ENCODE measurements around the gene PYGO2.
"Not testable (repeated sequence)": the region's sequence is repeated elsewhere in the genome, so short reads cannot be mapped to it uniquely, and the experiment has no call there.

PYGO2 gene

GRCh38 chr1:154990276-154990675 is 28.7 kb upstream of the PYGO2 start:
- H3K4me1 ChIP-seq (ENCODE audit: control insufficient read depth, insufficient read depth, low read length): peaks cover 3% of the 10 kb centered on the region
- no peak overlapping the region for H3K27ac ChIP-seq (ENCODE audit: low read length)
- no peak overlapping the region for H3K9ac ChIP-seq (ENCODE audit: low read length in 2 of 2)
- peaks cover 26 to 34% of the 10 kb centered on the region in 2 donors for H3K36me3 ChIP-seq (ENCODE audit: control insufficient read depth in 2 of 2, insufficient read depth in 2 of 2, low read length in 2 of 2)
- H3K27me3 ChIP-seq (ENCODE audit: control insufficient read depth in 1 of 2, insufficient read depth in 2 of 2, low read length in 2 of 2): no peaks in the 10 kb centered on the region
- no peaks in the 10 kb centered on the region for H3K9me3 ChIP-seq (ENCODE audit: control insufficient read depth in 2 of 2, low read length in 2 of 2)
- no peak overlapping the region for H3K4me3 ChIP-seq (ENCODE audit: low read length in 2 of 2)

- H3K9ac ChIP-seq (ENCODE audit: low read length in 2 of 2): peak overlapping the region in 1 of 2 donors; percentile 51
- H3K4me1 ChIP-seq (ENCODE audit: control insufficient read depth, insufficient read depth, low read length): peaks cover 6% of the 10 kb centered on the region
- H3K36me3 ChIP-seq (ENCODE audit: control insufficient read depth in 2 of 2, insufficient read depth in 2 of 2, low read length in 2 of 2): peaks cover 26 to 34% of the 10 kb centered on the region in 2 donors
- no peaks in the 10 kb centered on the region for H3K9me3 ChIP-seq (ENCODE audit: control insufficient read depth in 2 of 2, low read length in 2 of 2)
- H3K4me3 ChIP-seq (ENCODE audit: low read length in 2 of 2): no peak overlapping the region
- H3K27me3 ChIP-seq (ENCODE audit: control insufficient read depth in 1 of 2, insufficient read depth in 2 of 2, low read length in 2 of 2): no peaks in the 10 kb centered on the region
- H3K27ac ChIP-seq (ENCODE audit: low read length): no peak overlapping the region
Measured at GRCh38 chr1:154989195-154989860, 27.7 kb upstream of the PYGO2 start.

- H3K27ac ChIP-seq (ENCODE audit: low read length): no peak overlapping the region
- peaks cover 14% of the 10 kb centered on the region for H3K4me1 ChIP-seq (ENCODE audit: control insufficient read depth, insufficient read depth, low read length)
- H3K27me3 ChIP-seq (ENCODE audit: control insufficient read depth in 1 of 2, insufficient read depth in 2 of 2, low read length in 2 of 2): no peaks in the 10 kb centered on the region
- peaks cover 26 to 34% of the 10 kb centered on the region in 2 donors for H3K36me3 ChIP-seq (ENCODE audit: control insufficient read depth in 2 of 2, insufficient read depth in 2 of 2, low read length in 2 of 2)
- H3K4me3 ChIP-seq (ENCODE audit: low read length in 2 of 2): no peak overlapping the region
- H3K9ac ChIP-seq (ENCODE audit: low read length in 2 of 2): no peak overlapping the region
- no peaks in the 10 kb centered on the region for H3K9me3 ChIP-seq (ENCODE audit: control insufficient read depth in 2 of 2, low read length in 2 of 2)
Measured at GRCh38 chr1:154988058-154988954, 26.7 kb upstream of the PYGO2 start.

GRCh38 chr1:154987326-154987725 is 25.7 kb upstream of the PYGO2 start:
- Histone ChIP-seq H3K4me1 (ENCODE audit: control insufficient read depth, insufficient read depth, low read length) (peaks cover 20% of the 10 kb centered on the region), H3K27ac (ENCODE audit: low read length) (no peak overlapping the region), H3K36me3 (ENCODE audit: control insufficient read depth in 2 of 2, insufficient read depth in 2 of 2, low read length in 2 of 2) (peaks cover 23 to 29% of the 10 kb centered on the region in 2 donors), H3K9ac (ENCODE audit: low read length in 2 of 2) (no peak overlapping the region), H3K4me3 (ENCODE audit: low read length in 2 of 2) (no peak overlapping the region), H3K27me3 (ENCODE audit: control insufficient read depth in 1 of 2, insufficient read depth in 2 of 2, low read length in 2 of 2) (no peaks in the 10 kb centered on the region), H3K9me3 (ENCODE audit: control insufficient read depth in 2 of 2, low read length in 2 of 2) (no peaks in the 10 kb centered on the region)

DNA sequence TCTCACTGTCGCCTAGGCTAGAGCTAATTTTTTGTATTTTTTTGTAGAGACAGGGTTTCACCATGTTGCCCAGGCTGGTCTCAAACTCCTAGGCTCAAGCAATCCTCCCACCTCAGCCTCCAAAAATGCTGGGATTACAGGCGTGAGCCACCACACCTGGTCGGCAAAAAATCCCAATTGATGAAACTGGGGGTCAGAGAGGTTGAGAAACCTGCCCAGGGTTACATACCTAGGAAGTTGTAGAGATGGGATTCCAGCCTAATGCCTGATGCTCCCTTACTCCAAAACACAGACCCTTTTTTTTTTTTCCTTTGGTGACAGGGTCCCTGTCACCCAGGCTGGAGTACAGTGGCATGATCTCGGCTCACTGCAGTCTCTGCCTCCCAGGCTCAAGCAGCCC is 25.2 kb upstream of the PYGO2 start:
- Histone ChIP-seq H3K4me1 (ENCODE audit: control insufficient read depth, insufficient read depth, low read length) (peaks cover 20% of the 10 kb centered on the region), H3K36me3 (ENCODE audit: control insufficient read depth in 2 of 2, insufficient read depth in 2 of 2, low read length in 2 of 2) (peaks cover 23 to 29% of the 10 kb centered on the region in 2 donors)
- not testable (repeated sequence) for H3K4me3 ChIP-seq (ENCODE audit: low read length in 2 of 2); H3K9me3 ChIP-seq (ENCODE audit: control insufficient read depth in 2 of 2, low read length in 2 of 2); H3K27me3 ChIP-seq (ENCODE audit: control insufficient read depth in 1 of 2, insufficient read depth in 2 of 2, low read length in 2 of 2); H3K27ac ChIP-seq (ENCODE audit: low read length); H3K9ac ChIP-seq (ENCODE audit: low read length in 2 of 2)

GRCh38 chr1:154983776-154984466 is 22.3 kb upstream of the PYGO2 start:
- H3K36me3 ChIP-seq (ENCODE audit: control insufficient read depth in 2 of 2, insufficient read depth in 2 of 2, low read length in 2 of 2): peaks cover 12 to 18% of the 10 kb centered on the region in 2 donors
- H3K9me3 ChIP-seq (ENCODE audit: control insufficient read depth in 2 of 2, low read length in 2 of 2): no peaks in the 10 kb centered on the region
- peak overlapping the region; percentile 84 to 95 for H3K9ac ChIP-seq (ENCODE audit: low read length in 2 of 2)
- H3K27ac ChIP-seq (ENCODE audit: low read length): peak overlapping the region; percentile 74
- no peaks in the 10 kb centered on the region for H3K27me3 ChIP-seq (ENCODE audit: control insufficient read depth in 1 of 2, insufficient read depth in 2 of 2, low read length in 2 of 2)
- H3K4me1 ChIP-seq (ENCODE audit: control insufficient read depth, insufficient read depth, low read length): peaks cover 18% of the 10 kb centered on the region
- peak overlapping the region; percentile 73 to 94 for H3K4me3 ChIP-seq (ENCODE audit: low read length in 2 of 2)

GRCh38 chr1:154982897-154983648 is 21.5 kb upstream of the PYGO2 start, which contains the start of gene FLAD1:
TSS of gene FLAD1 (plus strand) at chr1:154983344. CDS start at chr1:154983695, 351 bp downstream.
- peak within 1 kb of the TSS; percentile 74 for H3K27ac ChIP-seq (ENCODE audit: low read length)

DNA sequence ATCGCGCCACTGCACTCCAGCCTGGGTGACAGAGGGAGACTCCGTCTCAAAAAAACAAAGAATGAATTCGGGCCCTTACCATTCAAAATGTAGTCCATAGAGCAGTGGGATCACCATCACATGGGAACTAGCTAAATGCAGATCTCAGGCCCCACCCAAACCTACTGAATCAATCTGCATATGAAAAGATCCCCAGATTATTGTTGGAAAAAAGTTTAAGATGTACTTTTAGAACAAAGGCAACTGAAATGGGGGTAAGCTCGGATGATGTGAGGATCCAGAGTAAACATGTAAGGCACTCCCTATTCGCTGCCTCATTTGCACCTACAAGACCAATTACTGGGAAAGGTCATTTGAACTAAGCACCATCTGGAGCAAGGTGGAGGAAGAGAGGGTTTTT is 20.8 kb upstream of the PYGO2 start:
- Histone ChIP-seq H3K27ac (ENCODE audit: low read length) (peak overlapping the region; percentile 1), H3K36me3 (ENCODE audit: control insufficient read depth in 2 of 2, insufficient read depth in 2 of 2, low read length in 2 of 2) (peaks cover 5 to 7% of the 10 kb centered on the region in 2 donors), H3K9ac (ENCODE audit: low read length in 2 of 2) (peak overlapping the region; percentile 44 to 55), H3K4me1 (ENCODE audit: control insufficient read depth, insufficient read depth, low read length) (peaks cover 17% of the 10 kb centered on the region), H3K27me3 (ENCODE audit: control insufficient read depth in 1 of 2, insufficient read depth in 2 of 2, low read length in 2 of 2) (no peaks in the 10 kb centered on the region), H3K4me3 (ENCODE audit: low read length in 2 of 2) (peak overlapping the region; percentile 83 to 94), H3K9me3 (ENCODE audit: control insufficient read depth in 2 of 2, low read length in 2 of 2) (no peaks in the 10 kb centered on the region)

More at GRCh38 chr1:154982897-154983648, 21.5 kb upstream of the PYGO2 start, which contains the start of gene FLAD1:
- no peaks in the 10 kb centered on the region for H3K9me3 ChIP-seq (ENCODE audit: control insufficient read depth in 2 of 2, low read length in 2 of 2)
- H3K4me1 ChIP-seq (ENCODE audit: control insufficient read depth, insufficient read depth, low read length): peaks cover 17% of the 10 kb centered on the region
- H3K4me3 ChIP-seq (ENCODE audit: low read length in 2 of 2): peak within 1 kb of the TSS; percentile 83 to 94
- H3K9ac ChIP-seq (ENCODE audit: low read length in 2 of 2): peak within 1 kb of the TSS; percentile 84 to 95
- H3K27me3 ChIP-seq (ENCODE audit: control insufficient read depth in 1 of 2, insufficient read depth in 2 of 2, low read length in 2 of 2): no peaks in the 10 kb centered on the region
- H3K36me3 ChIP-seq (ENCODE audit: control insufficient read depth in 2 of 2, insufficient read depth in 2 of 2, low read length in 2 of 2): peaks cover 10 to 11% of the 10 kb centered on the region in 2 donors

DNA sequence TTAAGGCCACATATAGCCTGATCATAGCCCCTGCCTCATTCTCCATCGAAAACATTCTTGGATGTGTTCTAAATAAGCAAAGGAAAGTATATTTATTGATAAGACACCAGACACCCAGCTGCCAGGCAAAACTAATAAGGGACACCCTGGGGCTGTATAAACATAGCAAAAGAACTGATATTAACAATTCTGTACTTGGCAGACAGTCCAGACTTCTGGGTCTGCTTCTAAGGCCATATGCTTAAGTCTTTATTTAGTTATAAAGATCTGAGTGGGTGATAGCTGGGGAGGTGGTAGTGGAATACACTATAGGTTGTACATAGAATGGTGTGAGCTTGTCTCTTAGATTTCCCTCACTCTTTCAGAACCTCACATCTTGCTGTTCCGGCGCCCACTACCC is 16.8 kb upstream of the PYGO2 start:
- H3K9ac ChIP-seq (ENCODE audit: low read length in 2 of 2): no peak overlapping the region
- H3K9me3 ChIP-seq (ENCODE audit: control insufficient read depth in 2 of 2, low read length in 2 of 2): no peaks in the 10 kb centered on the region
- H3K27me3 ChIP-seq (ENCODE audit: control insufficient read depth in 1 of 2, insufficient read depth in 2 of 2, low read length in 2 of 2): no peaks in the 10 kb centered on the region
- H3K4me1 ChIP-seq (ENCODE audit: control insufficient read depth, insufficient read depth, low read length): peaks cover 20% of the 10 kb centered on the region
- H3K36me3 ChIP-seq (ENCODE audit: control insufficient read depth in 2 of 2, insufficient read depth in 2 of 2, low read length in 2 of 2): peaks cover 4 to 7% of the 10 kb centered on the region in 2 donors
- no peak overlapping the region for H3K27ac ChIP-seq (ENCODE audit: low read length)
- no peak overlapping the region for H3K4me3 ChIP-seq (ENCODE audit: low read length in 2 of 2)

- not testable (repeated sequence) for H3K36me3 ChIP-seq (ENCODE audit: control insufficient read depth in 2 of 2, insufficient read depth in 2 of 2, low read length in 2 of 2); H3K4me3 ChIP-seq (ENCODE audit: low read length in 2 of 2); H3K27me3 ChIP-seq (ENCODE audit: control insufficient read depth in 1 of 2, insufficient read depth in 2 of 2, low read length in 2 of 2); H3K9ac ChIP-seq (ENCODE audit: low read length in 2 of 2); H3K9me3 ChIP-seq (ENCODE audit: control insufficient read depth in 2 of 2, low read length in 2 of 2); H3K27ac ChIP-seq (ENCODE audit: low read length)
- H3K4me1 ChIP-seq (ENCODE audit: control insufficient read depth, insufficient read depth, low read length): peaks cover 24% of the 10 kb centered on the region
Measured at GRCh38 chr1:154977762-154978161, 16.2 kb upstream of the PYGO2 start.
